ENCODE data around the gene TUBB1. TPM values are rescaled to one million over a fixed set of nuclear protein-coding genes. Genes with fewer than 3 reads are reported as not detected.

Gene TUBB1
- total and polyA plus RNA-seq, 2 of the 4 experiments (the other 2 are of a cell fraction) = not detected

DNA sequence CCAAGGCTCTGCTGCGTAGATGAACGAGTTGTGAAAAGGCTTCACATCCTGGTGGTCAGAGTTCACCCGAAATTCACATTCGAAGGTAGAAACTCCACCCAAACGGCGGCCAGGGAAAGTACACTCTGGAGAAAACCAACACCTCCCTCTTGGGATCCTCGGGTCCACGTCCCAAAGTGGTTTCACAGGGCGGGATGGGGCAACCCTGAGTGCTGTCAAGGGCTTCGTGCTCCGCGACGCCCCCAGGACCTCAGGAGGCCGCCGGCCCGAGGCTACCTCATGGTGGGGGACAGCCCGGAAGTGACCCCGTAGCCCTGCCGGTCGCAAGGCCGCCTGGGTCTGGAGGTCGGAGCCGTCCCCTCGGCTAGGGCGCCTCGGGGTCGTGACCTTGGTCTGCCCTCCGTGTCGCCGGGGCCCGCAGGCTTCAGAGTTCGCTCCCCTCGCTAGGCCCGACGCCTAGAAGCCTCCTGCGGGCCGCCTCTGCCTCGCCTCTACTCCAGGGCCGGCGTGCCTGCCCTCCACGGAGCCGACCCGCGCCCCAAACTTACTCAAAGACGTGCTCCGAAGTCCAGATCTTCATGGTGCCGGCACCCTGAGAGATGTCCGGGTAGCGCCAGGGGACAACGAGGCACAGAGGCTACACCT lies 23.0 kb downstream of the TUBB1 start, which contains the start of gene PRELID3B:
PRELID3B (minus strand) TSS at position 636 of the 645 bp plus-strand sequence; CDS start at position 580, 56 bp downstream.
- dilution Hi-C loops (cut with HindIII; ENCODE audit: low sequenced_read_pairs, unreplicated experiment) = no loop called here
- H2BK15ac ChIP-seq (ENCODE audit: low read depth, low read length) = no peak within 1 kb of the TSS; the same call in 2 of the 3 replicates
- H2BK5ac ChIP-seq (ENCODE audit: low read depth, low read length, poor library complexity, severe bottlenecking) = peak within 1 kb of the TSS; percentile 76
- H3K9me1 ChIP-seq (ENCODE audit: insufficient read depth, low read length) = peaks cover 9% of the 10 kb centered on the region; the same call in 1 of the 2 replicates
- peak within 1 kb of the TSS; percentile 91 for H3K4me3 ChIP-seq (ENCODE audit: insufficient read depth, low read depth, low read length)
- no peak for DNase-seq
- H3K9me3 ChIP-seq (ENCODE audit: control insufficient read depth, insufficient read depth, low read length) = no peaks in the 10 kb centered on the region
- peaks cover 8% of the 10 kb centered on the region for H3K36me3 ChIP-seq (ENCODE audit: control insufficient read depth, insufficient read depth, low read length)
- peak within 1 kb of the TSS; percentile 99 for H2AFZ ChIP-seq (replicated peaks; ENCODE audit: low read length, poor library complexity)
- no peak within 1 kb of the TSS; the same call in 1 of the 2 replicates for H2BK20ac ChIP-seq (ENCODE audit: low read depth, low read length)
- H3K56ac ChIP-seq (ENCODE audit: extremely low read depth, insufficient read depth, low read length) = peak within 1 kb of the TSS; percentile 13; the same call in 1 of the 2 replicates
- H3K23ac ChIP-seq (ENCODE audit: low read depth, low read length) = peak within 1 kb of the TSS; percentile 92
- TF ChIP-seq CHD1 (IDR thresholded peaks at IDR 0.05; ENCODE audit: low read depth, low read length) = no peak
- no peak for TF ChIP-seq POLR2A (IDR thresholded peaks at IDR 0.05; ENCODE audit: low read depth, low read length)
- TF ChIP-seq SMC3 (IDR thresholded peaks at IDR 0.05; ENCODE audit: low read depth, low read length) = no peak
- peak within 1 kb of the TSS; percentile 86 for H3K4ac ChIP-seq (ENCODE audit: low read depth, low read length)
- peak within 1 kb of the TSS; percentile 99 for H4K5ac ChIP-seq (ENCODE audit: low read depth, low read length)
- peak within 1 kb of the TSS; percentile 57; the same call in 1 of the 2 replicates for H2BK120ac ChIP-seq (ENCODE audit: low read depth, low read length)
- 8% methylated on average over 21 of the region's 50 CpGs; no CpG with 5 or more reads in 1 of the 2 experiments for WGBS, 2 experiments (ENCODE audit: extremely low coverage in 2 of 2, insufficient read length in 1 of 2)
- peak; percentile 46 for ATAC-seq (ENCODE audit: low read depth)
- peak within 1 kb of the TSS; percentile 90 for H3K27ac ChIP-seq (ENCODE audit: insufficient read depth, low read length)
- no TSS peak for BruUV-seq (replicated peaks)
- peak within 1 kb of the TSS; percentile 90 for H2AK9ac ChIP-seq (replicated peaks; ENCODE audit: low read depth, low read length, poor library complexity)
- peak within 1 kb of the TSS; percentile 89 for H3K9ac ChIP-seq (ENCODE audit: low read depth, low read length)
- H2AK5ac ChIP-seq (ENCODE audit: low read depth, low read length) = peak within 1 kb of the TSS; percentile 67
- peaks cover 27 to 42% of the 10 kb centered on the region in 2 experiments for H3K79me1 ChIP-seq (ENCODE audit: low read depth in 1 of 2, low read length in 2 of 2)
- peaks cover 8% of the 10 kb centered on the region for H3K4me1 ChIP-seq (ENCODE audit: control insufficient read depth, insufficient read depth, low read length)
- peaks cover 8% of the 10 kb centered on the region; the same call in 1 of the 2 replicates for H4K20me1 ChIP-seq (ENCODE audit: insufficient read depth, low read length)
- ChIA-PET POLR2A (ENCODE audit: unreplicated experiment) (no interaction called here), CTCF (interaction anchor here (1.7 kb wide), 1 partner anchor 11 kb away, joined by 5 read pairs; the partner anchor contains the start of gene ATP5F1E)
- H3K27me3 ChIP-seq (ENCODE audit: control insufficient read depth, insufficient read depth, low read length) = no peaks in the 10 kb centered on the region
- peak within 1 kb of the TSS; percentile 97 for H3K18ac ChIP-seq (ENCODE audit: low read depth, low read length)
- H3K4me2 ChIP-seq (ENCODE audit: low read depth, low read length) = peak within 1 kb of the TSS; percentile 99
- peak within 1 kb of the TSS; percentile 77 for H4K91ac ChIP-seq (ENCODE audit: insufficient read depth, low read depth, low read length)
- H4K8ac ChIP-seq (ENCODE audit: low read depth in 2 of 2, low read length in 2 of 2) = peak within 1 kb of the TSS; percentile 80 to 99
- intact Hi-C loops (cut with micrococcal nuclease) = loop anchor here (10.0 kb wide), 1 partner anchor 807 kb away; no protein-coding TSS in a partner anchor
- in situ Hi-C loops (cut with MboI; ENCODE audit: low sequenced_read_pairs) = loop anchor here (25.0 kb wide), 3 partner anchors 805 to 1655 kb away; partner anchors contain the start of genes ANKRD60 and RBM38
- peak within 1 kb of the TSS; percentile 89 for H3K14ac ChIP-seq (replicated peaks; ENCODE audit: low read depth, low read length)

All from IMR-90 (cell line).